Mucosa of gallbladder (tissue), 1 donor: Measurements from ENCODE around the gene PPP1R2C. TPM values are rescaled to one million over a fixed set of nuclear protein-coding genes. Genes with fewer than 3 reads are reported as not detected.
A peak's percentile ranks its signal among the peaks of the same experiment; 100 is the strongest.

Experiments used
- DNase-seq: peaks from one replicate; pipeline ENCODE4 v3.0.0-alpha.2; 2020; ENCODE audit warnings: low spot score
- total RNA-seq: library from RNA; stranded (reverse); gene quantifications from one replicate; pipeline ENCODE4 v1.2.1, GENCODE V29; 2021
- donor health status: DM: no; HTN: no; CAD: no.

The PPP1R2C gene
- total RNA-seq, 1 donor from 2014 or later, result not detected

DNA sequence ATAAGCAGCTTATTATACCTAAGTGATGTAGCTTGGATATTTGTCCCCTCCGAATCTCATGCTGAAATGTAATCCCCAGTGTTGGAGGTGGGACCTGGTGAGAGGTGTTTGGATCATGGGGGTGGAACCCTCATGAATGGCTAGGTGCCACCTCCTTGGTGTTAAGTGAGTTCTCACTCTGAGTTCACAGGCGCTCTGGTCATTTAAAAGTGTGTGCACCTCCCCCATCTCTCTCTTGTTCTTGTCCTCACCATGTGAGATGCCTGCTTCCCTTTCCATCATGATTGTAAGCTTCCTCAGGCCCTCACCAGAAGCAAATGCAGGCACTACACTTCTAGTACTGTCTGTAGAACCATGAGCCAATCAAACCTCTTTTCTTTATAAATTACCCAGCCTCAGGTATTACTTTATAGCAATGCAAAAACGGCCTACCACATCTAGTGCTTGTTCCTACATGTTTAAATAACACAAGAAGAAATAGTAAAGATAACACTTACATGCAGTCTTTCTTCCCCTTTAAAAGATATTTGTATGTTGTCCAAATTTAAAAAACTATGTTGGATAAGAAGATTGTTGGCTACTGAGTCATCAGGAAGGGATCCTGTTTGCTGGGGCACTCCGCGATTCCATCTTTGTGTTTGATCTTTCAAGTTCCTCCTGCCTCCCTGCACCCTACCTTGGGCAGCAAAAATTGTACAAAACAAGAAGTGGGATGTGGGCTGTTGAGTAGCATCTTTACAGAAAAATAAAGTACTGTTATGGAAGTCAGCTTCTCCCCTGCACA is 29.7 kb downstream of the PPP1R2C start:
- DNase-seq, result no peak

- DNase-seq, result peak; percentile 12
These were observed 31.4 kb downstream of the PPP1R2C start for GRCh38 chrX:42746606-42747005.

DNA sequence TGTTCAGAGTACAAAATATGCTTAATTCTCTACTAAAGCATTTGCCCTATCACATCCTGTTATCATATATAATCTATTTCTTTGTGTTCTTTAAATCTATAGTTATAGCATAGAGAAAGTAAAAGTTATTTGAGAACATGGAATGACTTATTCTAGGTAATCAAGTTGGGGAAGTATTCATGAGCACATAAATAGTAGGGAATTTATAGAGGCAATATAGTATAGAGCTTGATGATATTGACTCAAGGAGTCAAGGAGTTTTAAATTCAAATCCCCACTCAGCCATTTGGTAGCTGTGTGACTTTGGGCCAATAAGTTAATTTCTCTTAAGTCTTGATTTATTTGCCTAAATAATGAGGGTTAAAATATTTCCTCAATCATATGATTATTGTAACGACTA is 37.5 kb downstream of the PPP1R2C start:
- no peak for DNase-seq

DNA sequence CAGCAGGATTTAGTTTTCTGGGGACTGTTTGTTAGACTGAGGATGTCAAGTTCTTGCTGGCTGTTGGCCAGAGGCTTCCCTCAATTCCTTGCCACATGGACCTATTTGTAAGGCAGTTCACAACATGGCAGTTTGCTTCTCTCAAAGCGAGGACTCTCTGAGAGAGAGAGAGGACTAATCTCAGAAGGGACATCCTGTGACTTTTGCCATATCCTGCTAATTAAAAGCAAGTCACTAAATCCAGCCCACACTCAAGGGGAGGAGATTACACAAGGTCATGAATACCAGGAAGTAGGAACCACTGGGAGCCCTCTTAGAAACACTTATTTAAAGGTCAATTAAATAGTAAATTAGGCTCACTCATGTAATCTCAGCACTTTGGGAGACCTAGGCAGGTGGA is 38.2 kb downstream of the PPP1R2C start:
- DNase-seq, result no peak

- DNase-seq, result no peak
These were observed 38.7 kb downstream of the PPP1R2C start for GRCh38 chrX:42739258-42739657.

GRCh38 chrX:42738552-42738951 is 39.4 kb downstream of the PPP1R2C start:
- no peak for DNase-seq

- no peak for DNase-seq
These were observed 42.7 kb downstream of the PPP1R2C start for GRCh38 chrX:42735250-42735649.

- DNase-seq, result no peak
These were observed 45.5 kb downstream of the PPP1R2C start for GRCh38 chrX:42732506-42732905.
